Mesothelial cell of epicardium (in vitro differentiated cells): Measurements from ENCODE around the gene DLGAP1. TPM values are rescaled to one million over a fixed set of nuclear protein-coding genes. Genes with fewer than 3 reads are reported as not detected.

Experiments used
- DNase-seq, 2 experiments: peaks; one replicate each; pipeline ENCODE4 v3.0.0; 2021; ENCODE audit warnings: low spot score in 2 of 2; ENCODE audit not compliant: unreplicated experiment in 2 of 2
- H3K27ac Mint-ChIP-seq: 2 replicates; pipeline ENCODE4 v1.8.0; 2021; ENCODE audit warnings: mixed read lengths
- H3K27me3 Mint-ChIP-seq: 2 replicates; pipeline ENCODE4 v1.8.0; 2021; ENCODE audit warnings: low read depth, mixed read lengths
- H3K36me3 Mint-ChIP-seq: 2 replicates; pipeline ENCODE4 v1.8.0; 2021; ENCODE audit warnings: mixed read lengths
- H3K4me1 Mint-ChIP-seq: 2 replicates; pipeline ENCODE4 v1.8.0; 2021; ENCODE audit warnings: mixed read lengths
- H3K4me3 Mint-ChIP-seq: 2 replicates; pipeline ENCODE4 v1.8.0; 2021; ENCODE audit warnings: mild to moderate bottlenecking, moderate library complexity, mixed read lengths
- H3K9me3 Mint-ChIP-seq: 2 replicates; pipeline ENCODE4 v1.8.0; 2021; ENCODE audit warnings: mixed read lengths
- CTCF ChIP-seq: fragments of 200-600 bp; sonication (generic); IDR thresholded peaks from one replicate; pipeline ENCODE4 v1.5.0; 2021; ENCODE audit warnings: antibody characterized with exemption; ENCODE audit not compliant: unreplicated experiment
- total RNA-seq: library from RNA; stranded (reverse); gene quantifications from 3 replicates; pipeline ENCODE4 v1.2.1, GENCODE V29; 2021

Gene DLGAP1
- total RNA-seq, 1 donor from 2014 or later, result 4.6 TPM

- Mint-ChIP-seq H3K27me3 (no peaks in the 10 kb centered on the region), H3K4me3 (no peak overlapping the region), H3K9me3 (no peaks in the 10 kb centered on the region), H3K36me3 (no peaks in the 10 kb centered on the region), H3K27ac (peak overlapping the region; percentile 93), H3K4me1 (peaks cover 36% of the 10 kb centered on the region)
- TF ChIP-seq CTCF, result no peak
- no peak for DNase-seq
These were observed 660.4 kb downstream of the DLGAP1 start for GRCh38 chr18:3794537-3795348.

- H3K4me1 Mint-ChIP-seq, result peaks cover 37% of the 10 kb centered on the region
- H3K27me3 Mint-ChIP-seq, result no peaks in the 10 kb centered on the region
- H3K4me3 Mint-ChIP-seq, result no peak overlapping the region
- no peak for TF ChIP-seq CTCF
- H3K36me3 Mint-ChIP-seq, result no peaks in the 10 kb centered on the region
- H3K9me3 Mint-ChIP-seq, result no peaks in the 10 kb centered on the region
- no peak overlapping the region for H3K27ac Mint-ChIP-seq
- no peak for DNase-seq
These were observed 661.6 kb downstream of the DLGAP1 start for GRCh38 chr18:3793545-3793944.

- H3K4me3 Mint-ChIP-seq, result no peak overlapping the region
- no peak for TF ChIP-seq CTCF
- no peaks in the 10 kb centered on the region for H3K36me3 Mint-ChIP-seq
- no peaks in the 10 kb centered on the region for H3K9me3 Mint-ChIP-seq
- H3K27me3 Mint-ChIP-seq, result no peaks in the 10 kb centered on the region
- H3K27ac Mint-ChIP-seq, result no peak overlapping the region
- H3K4me1 Mint-ChIP-seq, result peaks cover 36% of the 10 kb centered on the region
- DNase-seq, result no peak
These were observed 662.0 kb downstream of the DLGAP1 start for GRCh38 chr18:3793111-3793510.

GRCh38 chr18:3792711-3793110 is 662.4 kb downstream of the DLGAP1 start:
- Mint-ChIP-seq H3K4me3 (no peak overlapping the region), H3K27ac (no peak overlapping the region), H3K27me3 (no peaks in the 10 kb centered on the region), H3K4me1 (peaks cover 33% of the 10 kb centered on the region), H3K9me3 (no peaks in the 10 kb centered on the region), H3K36me3 (no peaks in the 10 kb centered on the region)
- TF ChIP-seq CTCF, result no peak
- no peak for DNase-seq

GRCh38 chr18:3791238-3791637 is 663.9 kb downstream of the DLGAP1 start:
- H3K27ac Mint-ChIP-seq, result no peak overlapping the region
- DNase-seq, result no peak
- no peaks in the 10 kb centered on the region for H3K9me3 Mint-ChIP-seq
- no peak for TF ChIP-seq CTCF
- no peaks in the 10 kb centered on the region for H3K36me3 Mint-ChIP-seq
- peaks cover 32% of the 10 kb centered on the region for H3K4me1 Mint-ChIP-seq
- H3K4me3 Mint-ChIP-seq, result no peak overlapping the region
- H3K27me3 Mint-ChIP-seq, result no peaks in the 10 kb centered on the region
